ENCODE data around the gene DAB1. TPM values are rescaled to one million over a fixed set of nuclear protein-coding genes. Genes with fewer than 3 reads are reported as not detected.

The DAB1 gene
- polyA plus RNA-seq, 1 donor from 2014 or later: 11.4 TPM

DNA sequence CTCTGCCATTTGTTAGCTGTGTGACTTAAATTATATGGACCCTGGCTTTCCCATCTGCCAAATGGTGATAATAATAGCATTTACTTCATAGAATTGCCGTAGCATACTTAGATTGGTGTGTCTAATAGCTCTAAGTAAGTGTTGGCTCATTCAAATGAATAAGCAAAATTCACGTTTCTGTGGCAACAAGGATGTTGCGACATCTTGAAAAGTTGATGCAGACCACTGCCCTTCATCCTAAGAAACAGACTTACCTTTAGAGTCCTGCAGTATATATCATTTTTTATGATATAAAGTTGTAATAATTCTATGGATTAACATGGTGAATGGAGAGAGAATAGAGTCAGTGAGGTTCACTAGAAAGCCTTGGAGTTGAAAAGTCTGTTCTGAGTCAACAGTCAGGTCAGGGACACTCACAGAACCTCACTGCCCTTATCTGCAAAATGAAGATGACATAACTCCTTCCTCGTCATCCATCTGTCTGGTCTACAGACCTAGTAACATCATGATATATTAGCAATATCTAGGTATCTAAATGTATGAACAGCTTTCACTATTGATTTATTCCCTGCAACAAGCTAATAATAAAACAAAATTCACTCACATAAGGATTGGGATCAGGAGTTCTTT is 290.8 kb downstream of the DAB1 start:
- no peaks in the 10 kb centered on the region for H3K9me3 ChIP-seq (ENCODE audit: low read length)
- H3K27ac ChIP-seq (ENCODE audit: low read length): no peak overlapping the region
- H3K9ac ChIP-seq (ENCODE audit: low read length): no peak overlapping the region
- H3K36me3 ChIP-seq (ENCODE audit: insufficient read depth, low read length): no peaks in the 10 kb centered on the region
- no peak overlapping the region for H3K4me3 ChIP-seq (ENCODE audit: low read length)
- H3F3A ChIP-seq (ENCODE audit: insufficient read depth, low read length, poor library complexity, severe bottlenecking): no peaks in the 10 kb centered on the region
- TF ChIP-seq MXI1 (conservative IDR thresholded peaks at IDR 0.05; ENCODE audit: poor library complexity, severe bottlenecking): no peak
- no peak for TF ChIP-seq CTCF (IDR thresholded peaks at IDR 0.05; ENCODE audit: poor library complexity, severe bottlenecking)
- no peak for TF ChIP-seq TAF1 (IDR thresholded peaks at IDR 0.05; ENCODE audit: low read depth)
- no peak for TF ChIP-seq POLR2AphosphoS5 (IDR thresholded peaks at IDR 0.05)
- TF ChIP-seq EP300 (conservative IDR thresholded peaks at IDR 0.05; ENCODE audit: poor library complexity, severe bottlenecking): no peak
- TF ChIP-seq SMC3 (conservative IDR thresholded peaks at IDR 0.05; ENCODE audit: poor library complexity): no peak
- TF ChIP-seq RAD21 (conservative IDR thresholded peaks at IDR 0.05): no peak
- no peak for TF ChIP-seq EZH2 (IDR thresholded peaks at IDR 0.05; ENCODE audit: borderline replicate concordance, insufficient read depth, low read length, poor library complexity, severe bottlenecking)
- TF ChIP-seq, protein P1, sequence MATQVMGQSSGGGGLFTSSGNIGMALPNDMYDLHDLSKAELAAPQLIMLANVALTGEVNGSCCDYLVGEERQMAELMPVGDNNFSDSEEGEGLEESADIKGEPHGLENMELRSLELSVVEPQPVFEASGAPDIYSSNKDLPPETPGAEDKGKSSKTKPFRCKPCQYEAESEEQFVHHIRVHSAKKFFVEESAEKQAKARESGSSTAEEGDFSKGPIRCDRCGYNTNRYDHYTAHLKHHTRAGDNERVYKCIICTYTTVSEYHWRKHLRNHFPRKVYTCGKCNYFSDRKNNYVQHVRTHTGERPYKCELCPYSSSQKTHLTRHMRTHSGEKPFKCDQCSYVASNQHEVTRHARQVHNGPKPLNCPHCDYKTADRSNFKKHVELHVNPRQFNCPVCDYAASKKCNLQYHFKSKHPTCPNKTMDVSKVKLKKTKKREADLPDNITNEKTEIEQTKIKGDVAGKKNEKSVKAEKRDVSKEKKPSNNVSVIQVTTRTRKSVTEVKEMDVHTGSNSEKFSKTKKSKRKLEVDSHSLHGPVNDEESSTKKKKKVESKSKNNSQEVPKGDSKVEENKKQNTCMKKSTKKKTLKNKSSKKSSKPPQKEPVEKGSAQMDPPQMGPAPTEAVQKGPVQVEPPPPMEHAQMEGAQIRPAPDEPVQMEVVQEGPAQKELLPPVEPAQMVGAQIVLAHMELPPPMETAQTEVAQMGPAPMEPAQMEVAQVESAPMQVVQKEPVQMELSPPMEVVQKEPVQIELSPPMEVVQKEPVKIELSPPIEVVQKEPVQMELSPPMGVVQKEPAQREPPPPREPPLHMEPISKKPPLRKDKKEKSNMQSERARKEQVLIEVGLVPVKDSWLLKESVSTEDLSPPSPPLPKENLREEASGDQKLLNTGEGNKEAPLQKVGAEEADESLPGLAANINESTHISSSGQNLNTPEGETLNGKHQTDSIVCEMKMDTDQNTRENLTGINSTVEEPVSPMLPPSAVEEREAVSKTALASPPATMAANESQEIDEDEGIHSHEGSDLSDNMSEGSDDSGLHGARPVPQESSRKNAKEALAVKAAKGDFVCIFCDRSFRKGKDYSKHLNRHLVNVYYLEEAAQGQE (IDR thresholded peaks at IDR 0.05; ENCODE audit: borderline replicate concordance): no peak
- no peaks in the 10 kb centered on the region for H3K79me2 ChIP-seq (replicated peaks; ENCODE audit: insufficient read depth, low read length)
- no peak overlapping the region for H3K4me2 ChIP-seq (ENCODE audit: low read length)
- H3K27me3 ChIP-seq (ENCODE audit: insufficient read depth, low read depth, low read length): no peaks in the 10 kb centered on the region
- H3K9me2 ChIP-seq (ENCODE audit: insufficient read depth, low read length): no peaks in the 10 kb centered on the region
- no peak overlapping the region for H2AFZ ChIP-seq (ENCODE audit: low read depth, low read length)
- H4K20me1 ChIP-seq (ENCODE audit: insufficient read depth): no peaks in the 10 kb centered on the region

DNA sequence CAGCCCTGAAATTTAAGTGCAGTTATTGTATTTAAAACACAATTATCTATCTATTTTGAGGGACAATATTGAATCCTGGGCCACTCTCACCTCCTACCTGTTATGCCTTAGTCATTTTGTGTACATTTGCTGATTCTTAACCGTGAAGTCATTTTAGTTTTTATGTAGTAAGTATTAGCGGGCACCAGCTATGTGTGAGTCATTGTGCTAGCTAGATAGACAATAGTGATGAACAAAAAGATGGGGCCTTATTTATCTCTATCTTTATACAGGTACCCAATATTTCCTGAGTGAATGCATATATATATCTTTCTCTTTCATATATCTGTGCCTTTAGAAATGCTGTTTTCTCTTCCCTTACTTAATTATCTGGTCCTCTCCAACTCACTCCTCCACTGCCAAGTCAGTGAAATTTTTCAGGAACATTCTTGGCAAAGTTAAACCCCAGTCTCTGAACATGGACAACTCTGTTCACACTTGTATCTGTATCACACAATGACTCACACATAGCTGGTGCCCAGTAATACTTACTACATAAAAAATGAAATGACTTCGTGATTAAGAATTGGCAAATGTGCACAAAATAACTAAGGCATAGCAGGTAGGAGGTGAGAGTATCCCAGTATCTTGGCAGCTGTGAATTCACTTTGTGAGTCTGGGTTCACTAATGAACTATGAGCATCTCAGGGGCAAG is 292.0 kb downstream of the DAB1 start:
- no peaks in the 10 kb centered on the region for H3K79me2 ChIP-seq (replicated peaks; ENCODE audit: insufficient read depth, low read length)
- H2AFZ ChIP-seq (ENCODE audit: low read depth, low read length): no peak overlapping the region
- H4K20me1 ChIP-seq (ENCODE audit: insufficient read depth): no peaks in the 10 kb centered on the region
- no peaks in the 10 kb centered on the region for H3K9me3 ChIP-seq (ENCODE audit: low read length)
- H3K27ac ChIP-seq (ENCODE audit: low read length): no peak overlapping the region
- H3K4me2 ChIP-seq (ENCODE audit: low read length): no peak overlapping the region
- no peak overlapping the region for H3K4me3 ChIP-seq (ENCODE audit: low read length)
- H3K9me2 ChIP-seq (ENCODE audit: insufficient read depth, low read length): no peaks in the 10 kb centered on the region
- TF ChIP-seq MXI1 (conservative IDR thresholded peaks at IDR 0.05; ENCODE audit: poor library complexity, severe bottlenecking): no peak
- H3F3A ChIP-seq (ENCODE audit: insufficient read depth, low read length, poor library complexity, severe bottlenecking): no peaks in the 10 kb centered on the region
- H3K36me3 ChIP-seq (ENCODE audit: insufficient read depth, low read length): no peaks in the 10 kb centered on the region
- no peak overlapping the region for H3K9ac ChIP-seq (ENCODE audit: low read length)
- no peaks in the 10 kb centered on the region for H3K27me3 ChIP-seq (ENCODE audit: insufficient read depth, low read depth, low read length)

Measured in neural cell (in vitro differentiated cells).